GM18861 (cell line): ENCODE measurements around the gene LSM3.

Experiments used
- ATAC-seq: cut with Tn5 transposase; IDR thresholded peaks from one replicate; pipeline ENCODE4 v1.9.1; 2021; ENCODE audit not compliant: unreplicated experiment

LSM3 gene

DNA sequence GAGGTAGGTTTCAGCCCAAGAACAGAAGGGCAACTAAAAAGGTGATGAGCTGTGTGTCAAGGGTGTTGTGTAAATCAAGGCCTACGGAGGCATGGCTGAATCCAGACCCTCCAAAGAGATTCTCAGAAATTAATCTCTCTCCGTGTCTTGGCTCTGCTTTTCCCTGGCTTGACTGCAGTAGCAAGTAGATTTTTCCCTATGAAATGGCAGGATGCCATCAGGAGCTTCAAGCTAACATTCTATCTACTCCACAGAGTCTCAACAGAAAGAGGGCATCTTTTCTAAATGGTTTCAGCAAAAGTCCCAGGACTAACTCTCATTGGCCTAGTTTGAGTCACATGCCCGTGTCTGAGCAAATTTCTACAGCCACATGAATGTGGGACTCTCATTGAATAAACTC is 58.3 kb downstream of the LSM3 start:
- no peak for ATAC-seq

DNA sequence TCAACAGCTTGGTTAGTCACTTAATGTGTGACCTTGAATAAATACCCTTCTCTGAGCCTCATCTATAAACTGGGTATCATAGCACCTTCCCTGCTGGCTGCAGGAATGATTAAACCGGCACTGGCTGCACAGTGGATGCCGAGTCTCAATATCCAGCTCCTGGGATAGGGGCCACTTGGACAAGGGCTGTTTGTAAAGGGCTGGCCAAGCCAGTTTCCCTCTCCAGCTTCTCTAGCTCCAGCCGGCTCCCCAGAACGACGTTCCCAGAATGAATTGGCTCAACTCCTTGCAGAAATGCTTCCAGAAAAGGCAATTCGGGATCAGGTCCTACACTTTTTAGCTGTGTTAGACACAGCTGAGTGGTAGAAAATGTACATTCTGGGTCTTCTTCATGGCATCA is 58.8 kb downstream of the LSM3 start:
- no peak for ATAC-seq

DNA sequence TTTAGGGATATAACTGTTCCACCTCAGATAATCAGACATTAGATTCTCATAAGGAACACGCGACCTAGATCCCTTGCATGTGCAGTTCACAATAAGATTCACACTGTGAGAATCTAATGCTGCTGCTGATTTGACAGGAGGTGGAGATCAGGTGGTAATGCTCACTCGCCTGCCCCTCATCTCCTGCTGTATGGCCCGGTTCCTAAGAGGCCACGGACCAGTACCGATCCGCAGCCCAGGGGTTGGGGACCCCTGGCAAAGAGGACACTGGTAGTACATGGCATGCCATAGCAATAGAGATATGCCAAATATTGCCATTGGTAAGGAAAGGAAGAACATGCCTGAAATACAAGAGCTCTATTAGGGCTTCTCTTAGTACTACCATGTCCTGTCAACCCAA is 59.7 kb downstream of the LSM3 start:
- no peak for ATAC-seq

DNA sequence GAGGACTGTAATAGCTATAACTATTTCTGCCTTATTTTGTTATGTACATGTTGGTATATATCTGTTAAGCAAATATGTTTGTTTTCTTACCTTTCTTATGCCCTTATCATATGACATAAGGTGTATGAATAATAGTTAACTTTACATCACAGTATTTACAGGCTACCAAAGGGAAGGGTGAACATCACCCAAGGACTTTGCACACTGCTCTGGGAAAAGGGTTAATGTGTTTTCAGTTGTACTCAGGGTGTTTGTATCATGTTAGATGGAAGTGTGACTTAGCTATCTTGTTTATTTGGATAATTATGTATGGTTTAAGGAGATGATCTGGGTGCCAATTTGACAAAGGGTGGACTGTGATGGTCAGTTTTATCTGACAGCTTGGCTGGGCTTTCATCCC is 60.3 kb downstream of the LSM3 start:
- ATAC-seq: no peak

DNA sequence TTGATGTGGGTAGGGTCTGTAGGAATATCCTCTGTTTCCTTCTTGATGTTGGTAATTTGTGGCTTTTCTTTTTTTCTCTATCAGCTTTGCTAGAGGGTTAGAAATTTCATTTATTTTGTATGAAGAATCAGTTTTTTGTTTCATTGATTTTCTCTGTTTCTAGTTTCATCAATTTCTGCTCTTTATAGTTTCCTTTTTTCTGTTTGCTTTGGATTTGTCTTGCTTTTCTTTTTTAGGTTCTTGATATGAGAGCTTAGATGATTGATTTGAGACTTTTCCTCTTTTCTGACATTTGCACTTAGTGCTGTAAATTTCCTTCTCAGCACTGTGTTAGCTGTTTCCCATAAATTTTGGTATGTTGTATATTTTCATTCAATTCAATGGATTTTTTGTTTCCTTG is 61.3 kb downstream of the LSM3 start:
- ATAC-seq: no peak

- ATAC-seq: no peak
Measured at GRCh38 chr3:14240366-14240765, 61.7 kb downstream of the LSM3 start.

- ATAC-seq: no peak
Measured at GRCh38 chr3:14241716-14242115, 63.1 kb downstream of the LSM3 start.

DNA sequence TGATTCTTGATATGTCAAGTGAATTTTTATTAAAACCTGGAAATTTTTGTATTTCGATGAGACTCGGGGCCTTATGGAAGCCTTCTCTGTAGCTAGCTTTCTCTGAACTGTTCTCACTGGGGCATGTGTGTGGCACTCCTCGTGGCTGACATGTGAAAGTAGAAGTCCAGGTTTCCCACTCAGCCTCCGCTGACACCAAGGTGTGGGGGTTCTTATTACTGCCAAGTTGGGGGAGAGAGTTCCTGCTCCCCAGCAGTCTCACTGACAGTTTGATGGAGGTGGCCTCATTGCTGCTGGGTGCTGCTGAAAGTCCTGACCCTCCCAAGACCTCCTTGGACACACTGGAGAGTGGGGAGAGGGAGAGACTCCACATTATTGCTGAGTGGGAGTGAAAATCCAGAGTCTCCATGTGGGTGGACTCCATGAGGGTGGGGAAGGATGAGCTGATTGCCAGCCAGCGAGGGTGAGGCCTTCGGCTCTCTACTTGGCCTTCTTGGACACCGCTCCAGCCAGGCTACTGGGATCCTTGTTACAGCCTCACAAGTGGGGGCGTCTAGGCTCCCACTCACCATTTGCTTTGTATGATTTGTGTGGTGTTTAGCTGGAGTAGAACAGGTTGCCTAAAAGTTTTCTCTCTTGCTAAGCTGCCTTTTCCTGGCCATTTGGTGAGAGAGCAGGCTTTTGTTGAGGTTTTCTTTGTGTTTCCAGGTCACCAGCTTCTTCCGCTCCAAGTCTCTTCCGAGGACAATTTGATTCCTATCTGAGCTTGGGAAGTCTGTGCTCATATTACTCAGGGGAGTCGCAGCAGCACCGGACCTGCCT is 64.1 kb downstream of the LSM3 start:
- no peak for ATAC-seq

- ATAC-seq: no peak
Measured at GRCh38 chr3:14243782-14244181, 65.2 kb downstream of the LSM3 start.

DNA sequence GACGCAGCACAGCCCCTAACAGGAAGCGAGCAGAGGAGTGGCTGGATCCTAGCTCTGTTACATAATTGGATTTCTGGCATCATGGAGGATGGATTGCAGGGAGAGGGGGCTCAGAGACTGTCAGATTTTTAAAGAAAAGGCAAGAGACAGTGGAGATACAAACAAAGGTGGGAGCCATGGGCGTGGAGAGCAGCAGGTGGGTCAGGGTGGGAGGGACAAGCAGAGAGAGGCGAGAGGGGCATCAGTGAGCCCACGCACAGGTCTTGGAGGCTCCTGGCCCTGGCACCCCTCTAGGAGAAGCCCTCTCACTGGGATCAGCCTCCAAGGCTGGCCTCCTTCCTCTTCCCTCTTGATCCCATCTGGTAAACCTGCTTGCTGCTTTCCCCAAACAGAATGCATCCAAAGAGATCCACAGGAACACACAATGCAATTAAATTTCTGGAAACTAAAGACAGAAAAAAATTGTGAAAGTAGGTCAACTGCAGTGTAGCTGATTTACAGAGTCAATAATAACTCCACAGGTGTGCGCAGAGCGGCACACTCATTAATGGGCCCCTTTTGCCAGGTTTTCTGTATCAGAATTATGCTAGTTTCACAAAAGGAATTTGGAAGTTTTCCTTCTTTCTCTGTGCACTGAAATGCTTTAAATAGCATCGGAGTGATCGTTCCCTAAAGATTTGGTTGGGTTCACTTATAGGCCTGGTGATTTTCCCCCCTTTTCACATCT is 66.1 kb downstream of the LSM3 start:
- ATAC-seq: no peak

GRCh38 chr3:14245248-14245639 is 66.6 kb downstream of the LSM3 start:
- ATAC-seq: no peak

DNA sequence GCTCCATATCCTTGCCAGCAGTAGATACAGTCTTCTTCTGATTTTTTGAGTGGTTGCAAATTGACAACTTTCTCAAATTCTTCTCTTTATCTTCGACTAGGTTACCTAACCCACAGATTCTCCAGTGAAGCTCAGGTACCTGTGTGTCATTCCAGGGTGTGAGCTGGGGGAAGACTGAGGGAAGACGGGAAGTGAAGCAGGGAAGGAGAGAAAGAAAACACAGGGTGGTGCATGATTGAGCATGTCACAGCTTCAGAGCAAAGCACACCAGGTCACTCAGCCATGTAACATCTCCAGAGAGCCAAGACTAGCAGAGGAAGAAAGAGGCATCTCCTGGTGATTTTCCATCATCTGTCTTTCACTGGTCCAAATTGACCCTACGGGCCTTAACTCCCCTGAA is 67.2 kb downstream of the LSM3 start:
- no peak for ATAC-seq

GRCh38 chr3:14246414-14246813 is 67.8 kb downstream of the LSM3 start:
- no peak for ATAC-seq

DNA sequence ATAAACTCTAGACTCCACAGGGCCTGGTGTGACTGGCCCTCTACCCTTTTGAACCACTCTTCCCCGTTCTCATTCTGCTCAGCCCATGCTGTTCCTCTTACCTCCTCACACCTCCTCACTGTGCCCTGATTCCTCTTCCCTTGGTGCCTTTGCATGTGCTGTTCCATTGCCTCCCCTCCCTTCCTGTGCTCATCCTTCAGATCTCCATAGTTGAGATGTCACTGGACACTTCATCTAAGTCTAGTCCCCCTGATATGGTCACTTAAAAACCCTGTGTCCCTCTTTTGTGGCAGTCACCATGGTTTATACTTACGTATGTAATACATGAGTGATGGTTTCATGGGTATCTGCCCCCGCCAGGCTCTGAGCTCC is 69.8 kb downstream of the LSM3 start:
- ATAC-seq: no peak

- no peak for ATAC-seq
Measured at GRCh38 chr3:14248849-14249523, 70.4 kb downstream of the LSM3 start.
